Medulla oblongata (tissue), 1 donor: ENCODE measurements around the gene CFAP57.

Source experiments
- DNase-seq: peaks from one replicate; pipeline ENCODE4 v3.0.0-alpha.2; 2015; ENCODE audit errors: extremely low spot score

The CFAP57 gene

DNA sequence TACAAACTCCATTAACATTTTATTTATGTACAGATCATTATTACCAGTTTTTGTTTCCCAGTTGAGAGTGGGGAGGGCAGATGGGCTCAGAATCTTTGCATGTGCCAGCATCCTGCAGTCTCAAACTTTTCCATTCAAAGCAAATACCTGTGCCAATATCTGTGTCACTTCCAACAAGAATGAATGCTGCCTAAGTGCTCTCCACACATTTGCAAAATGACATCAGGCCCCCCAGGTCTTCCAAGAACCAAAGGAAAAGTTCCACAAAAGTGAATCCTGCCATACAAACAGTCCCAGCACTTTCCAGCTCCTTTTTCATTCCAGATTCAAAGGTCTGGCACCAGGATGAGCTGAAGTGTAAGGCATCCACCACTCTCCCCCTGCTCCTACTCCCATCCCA lies 127.0 kb downstream of the CFAP57 start:
- DNase-seq: no peak

GRCh38 chr1:43300378-43301094 lies 128.4 kb downstream of the CFAP57 start, which contains the start of gene TIE1:
TSS of gene TIE1 (plus strand) at chr1:43300982. CDS start at chr1:43301072, 90 bp downstream.
- DNase-seq: no peak

- DNase-seq: peak; percentile 58
These were observed 130.1 kb downstream of the CFAP57 start for GRCh38 chr1:43302201-43302600.

GRCh38 chr1:43302721-43303470 lies 130.8 kb downstream of the CFAP57 start:
- no peak for DNase-seq

DNA sequence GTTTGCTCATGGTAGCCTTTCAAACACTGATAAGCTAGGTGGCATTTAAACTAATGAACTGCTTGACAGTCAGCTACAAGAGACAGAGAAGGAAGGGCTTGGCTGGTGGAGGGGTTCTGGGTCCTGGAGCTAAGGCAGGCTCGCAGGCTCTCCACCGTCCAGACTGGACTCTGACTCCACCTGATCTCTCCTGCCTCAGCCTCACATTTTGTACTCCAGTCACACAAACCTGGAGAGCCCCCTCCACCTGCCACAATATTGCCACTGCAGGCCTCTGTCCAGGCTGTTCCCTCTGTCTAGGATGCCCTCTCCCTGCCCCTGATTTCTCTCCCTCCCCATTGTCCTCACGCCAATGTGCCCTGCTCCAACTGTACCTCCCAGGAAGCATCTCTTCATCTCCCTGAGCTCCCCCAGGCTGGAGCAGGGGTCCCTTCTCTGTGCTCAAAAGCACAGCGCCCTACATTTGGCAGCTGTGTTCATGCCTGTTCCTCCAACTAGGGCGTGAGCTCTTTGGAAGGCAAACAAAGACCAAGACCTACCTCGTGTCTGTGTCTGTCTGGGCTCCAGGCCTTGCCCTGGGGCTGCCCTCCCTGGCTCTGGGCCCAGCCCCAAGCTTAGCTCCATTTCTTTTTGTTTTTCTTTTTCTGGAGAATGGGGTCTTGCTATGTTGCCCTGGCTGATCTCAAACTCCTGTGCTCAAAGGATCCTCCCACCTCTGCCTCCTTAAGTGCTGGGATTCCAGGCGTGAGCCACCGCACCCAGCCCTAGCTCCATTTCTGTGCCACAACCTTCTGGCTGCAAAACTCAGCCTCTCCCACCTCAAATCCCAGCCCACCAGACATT lies 131.6 kb downstream of the CFAP57 start:
- DNase-seq: no peak
